ENCODE data around the gene CRACDL.

GRCh38 chr2:98822301-98823164 lies 113.5 kb downstream of the CRACDL start:
- TF ChIP-seq USF1 (IDR thresholded peaks at IDR 0.05; ENCODE audit: borderline replicate concordance, low read depth) (no peak), TAF1 (IDR thresholded peaks at IDR 0.05; ENCODE audit: borderline replicate concordance, low read depth, low read length) (no peak), CTCF (IDR thresholded peaks at IDR 0.05) (no peak), YY1 (IDR thresholded peaks at IDR 0.05; ENCODE audit: low read depth) (no peak), FOXJ3 (CRISPR knock-in tag; IDR thresholded peaks at IDR 0.05) (no peak), RAD21 (IDR thresholded peaks at IDR 0.05; ENCODE audit: low read length) (0 out of 2 replicates have a peak, but pooled peaks have one; percentile 5), POLR2AphosphoS5 (IDR thresholded peaks at IDR 0.05; ENCODE audit: low read depth, low read length) (no peak), MAX (IDR thresholded peaks at IDR 0.05; ENCODE audit: low read depth) (no peak)

Measured in SK-N-SH (cell line).